ENCODE measurements around the gene L3MBTL4. TPM values are rescaled to one million over a fixed set of nuclear protein-coding genes. Genes with fewer than 3 reads are reported as not detected.
A peak's percentile ranks its signal among the peaks of the same experiment; 100 is the strongest.

The L3MBTL4 gene
- total and polyA plus RNA-seq, 5 donors: 4.9 to 36.9 (median 31.4) TPM

GRCh38 chr18:6330786-6331185 is 83.9 kb downstream of the L3MBTL4 start:
- Histone ChIP-seq H3K4me1 (ENCODE audit: control insufficient read depth, insufficient read depth, low read length) (no peaks in the 10 kb centered on the region), H3K27me3 (ENCODE audit: control insufficient read depth, insufficient read depth) (no peaks in the 10 kb centered on the region), H3K4me3 (ENCODE audit: low read length) (no peak overlapping the region), H3K27ac (ENCODE audit: low read length) (no peak overlapping the region), H3K9me3 (ENCODE audit: control insufficient read depth, low read length) (no peaks in the 10 kb centered on the region)
- intact Hi-C loops (cut with DNase I): no loop called here
- DNase-seq (no peak), ATAC-seq (no peak)

- intact Hi-C loops (cut with DNase I): no loop called here
- Histone ChIP-seq H3K27me3 (ENCODE audit: control insufficient read depth, insufficient read depth) (no peaks in the 10 kb centered on the region), H3K9me3 (ENCODE audit: control insufficient read depth, low read length) (no peaks in the 10 kb centered on the region), H3K4me1 (ENCODE audit: control insufficient read depth, insufficient read depth, low read length) (no peaks in the 10 kb centered on the region), H3K4me3 (ENCODE audit: low read length) (no peak overlapping the region), H3K27ac (ENCODE audit: low read length) (no peak overlapping the region)
- WGBS: 18% methylated on average over 3 of the region's 3 CpGs
- DNase-seq (peak in 2 of 3 donors; percentile 33 to 52), ATAC-seq (peak; percentile 86 to 91)
Observed at GRCh38 chr18:6328621-6329010, 86.1 kb downstream of the L3MBTL4 start.

GRCh38 chr18:6327895-6328620 is 86.7 kb downstream of the L3MBTL4 start:
- no peaks in the 10 kb centered on the region for H3K4me1 ChIP-seq (ENCODE audit: control insufficient read depth, insufficient read depth, low read length)
- DNase-seq (no peak), ATAC-seq (peak; percentile 56 to 78)
- no peaks in the 10 kb centered on the region for H3K27me3 ChIP-seq (ENCODE audit: control insufficient read depth, insufficient read depth)
- no peaks in the 10 kb centered on the region for H3K9me3 ChIP-seq (ENCODE audit: control insufficient read depth, low read length)
- intact Hi-C loops (cut with DNase I): no loop called here
- no peak overlapping the region for H3K27ac ChIP-seq (ENCODE audit: low read length)
- 54% methylated on average over 2 of the region's 2 CpGs for WGBS
- H3K4me3 ChIP-seq (ENCODE audit: low read length): no peak overlapping the region

GRCh38 chr18:6327485-6327884 is 87.2 kb downstream of the L3MBTL4 start:
- ATAC-seq (no peak), DNase-seq (no peak)
- Histone ChIP-seq H3K9me3 (ENCODE audit: control insufficient read depth, low read length) (no peaks in the 10 kb centered on the region), H3K27ac (ENCODE audit: low read length) (no peak overlapping the region), H3K4me3 (ENCODE audit: low read length) (no peak overlapping the region), H3K27me3 (ENCODE audit: control insufficient read depth, insufficient read depth) (no peaks in the 10 kb centered on the region), H3K4me1 (ENCODE audit: control insufficient read depth, insufficient read depth, low read length) (no peaks in the 10 kb centered on the region)
- 84% methylated on average over 4 of the region's 4 CpGs for WGBS
- intact Hi-C loops (cut with DNase I): no loop called here

GRCh38 chr18:6326566-6326965 is 88.1 kb downstream of the L3MBTL4 start:
- ATAC-seq (no peak), DNase-seq (no peak)
- H3K27me3 ChIP-seq (ENCODE audit: control insufficient read depth, insufficient read depth): no peaks in the 10 kb centered on the region
- H3K27ac ChIP-seq (ENCODE audit: low read length): no peak overlapping the region
- H3K9me3 ChIP-seq (ENCODE audit: control insufficient read depth, low read length): no peaks in the 10 kb centered on the region
- WGBS: 53% methylated on average over 2 of the region's 2 CpGs
- no peaks in the 10 kb centered on the region for H3K4me1 ChIP-seq (ENCODE audit: control insufficient read depth, insufficient read depth, low read length)
- H3K4me3 ChIP-seq (ENCODE audit: low read length): no peak overlapping the region
- intact Hi-C loops (cut with DNase I): no loop called here

- no peak overlapping the region for H3K27ac ChIP-seq (ENCODE audit: low read length)
- WGBS: 92% methylated on average over 1 of the region's 1 CpG
- ATAC-seq (no peak), DNase-seq (no peak)
- no peaks in the 10 kb centered on the region for H3K9me3 ChIP-seq (ENCODE audit: control insufficient read depth, low read length)
- no peaks in the 10 kb centered on the region for H3K27me3 ChIP-seq (ENCODE audit: control insufficient read depth, insufficient read depth)
- intact Hi-C loops (cut with DNase I): no loop called here
- no peaks in the 10 kb centered on the region for H3K4me1 ChIP-seq (ENCODE audit: control insufficient read depth, insufficient read depth, low read length)
- H3K4me3 ChIP-seq (ENCODE audit: low read length): no peak overlapping the region
Observed at GRCh38 chr18:6323319-6323889, 91.3 kb downstream of the L3MBTL4 start.

GRCh38 chr18:6315517-6316331 is 99.0 kb downstream of the L3MBTL4 start:
- no peaks in the 10 kb centered on the region for H3K27me3 ChIP-seq (ENCODE audit: control insufficient read depth, insufficient read depth)
- ATAC-seq (peak; percentile 50 to 63), DNase-seq (no peak)
- peaks cover 3% of the 10 kb centered on the region for H3K4me1 ChIP-seq (ENCODE audit: control insufficient read depth, insufficient read depth, low read length)
- intact Hi-C loops (cut with DNase I): no loop called here
- H3K9me3 ChIP-seq (ENCODE audit: control insufficient read depth, low read length): no peaks in the 10 kb centered on the region
- no peak overlapping the region for H3K4me3 ChIP-seq (ENCODE audit: low read length)
- 39% methylated on average over 10 of the region's 10 CpGs for WGBS
- H3K27ac ChIP-seq (ENCODE audit: low read length): no peak overlapping the region

- intact Hi-C loops (cut with DNase I): no loop called here
- H3K4me1 ChIP-seq (ENCODE audit: control insufficient read depth, insufficient read depth, low read length): peaks cover 3% of the 10 kb centered on the region
- no peak overlapping the region for H3K4me3 ChIP-seq (ENCODE audit: low read length)
- H3K9me3 ChIP-seq (ENCODE audit: control insufficient read depth, low read length): no peaks in the 10 kb centered on the region
- DNase-seq (no peak), ATAC-seq (no peak)
- WGBS: 46% methylated on average over 2 of the region's 2 CpGs
- H3K27me3 ChIP-seq (ENCODE audit: control insufficient read depth, insufficient read depth): no peaks in the 10 kb centered on the region
- no peak overlapping the region for H3K27ac ChIP-seq (ENCODE audit: low read length)
Observed at GRCh38 chr18:6313415-6313814, 101.3 kb downstream of the L3MBTL4 start.

GRCh38 chr18:6311456-6312215 is 103.1 kb downstream of the L3MBTL4 start:
- no peak overlapping the region for H3K27ac ChIP-seq (ENCODE audit: low read length)
- no peak overlapping the region for H3K4me3 ChIP-seq (ENCODE audit: low read length)
- no peaks in the 10 kb centered on the region for H3K9me3 ChIP-seq (ENCODE audit: control insufficient read depth, low read length)
- no peaks in the 10 kb centered on the region for H3K27me3 ChIP-seq (ENCODE audit: control insufficient read depth, insufficient read depth)
- DNase-seq (no peak), ATAC-seq (no peak)
- 89% methylated on average over 8 of the region's 8 CpGs for WGBS
- intact Hi-C loops (cut with DNase I): no loop called here
- peaks cover 3% of the 10 kb centered on the region for H3K4me1 ChIP-seq (ENCODE audit: control insufficient read depth, insufficient read depth, low read length)

GRCh38 chr18:6310714-6311113 is 104.0 kb downstream of the L3MBTL4 start:
- Histone ChIP-seq H3K27ac (ENCODE audit: low read length) (no peak overlapping the region), H3K27me3 (ENCODE audit: control insufficient read depth, insufficient read depth) (no peaks in the 10 kb centered on the region), H3K4me1 (ENCODE audit: control insufficient read depth, insufficient read depth, low read length) (no peaks in the 10 kb centered on the region), H3K4me3 (ENCODE audit: low read length) (no peak overlapping the region), H3K9me3 (ENCODE audit: control insufficient read depth, low read length) (no peaks in the 10 kb centered on the region)
- ATAC-seq: no peak
- intact Hi-C loops (cut with DNase I): no loop called here
- no peak for DNase-seq
- WGBS: 71% methylated on average over 2 of the region's 2 CpGs

GRCh38 chr18:6297875-6298274 is 116.8 kb downstream of the L3MBTL4 start:
- WGBS: 72% methylated on average over 2 of the region's 2 CpGs

More at GRCh38 chr18:6297875-6298274, 116.8 kb downstream of the L3MBTL4 start:
- no peak overlapping the region for H3K27ac ChIP-seq (ENCODE audit: low read length)
- H3K4me1 ChIP-seq (ENCODE audit: control insufficient read depth, insufficient read depth, low read length): no peaks in the 10 kb centered on the region
- intact Hi-C loops (cut with DNase I): no loop called here
- ATAC-seq: no peak
- no peak overlapping the region for H3K4me3 ChIP-seq (ENCODE audit: low read length)
- H3K9me3 ChIP-seq (ENCODE audit: control insufficient read depth, low read length): no peaks in the 10 kb centered on the region
- H3K27me3 ChIP-seq (ENCODE audit: control insufficient read depth, insufficient read depth): no peaks in the 10 kb centered on the region
- no peak for DNase-seq
